Activated B cell treated with CpG ODN at 0.5 μM for 24 hours (primary cell): ENCODE measurements around the gene SLITRK1. TPM values are rescaled to one million over a fixed set of nuclear protein-coding genes. Genes with fewer than 3 reads are reported as not detected.

Experiments used
- ATAC-seq: fragments of 200-7000 bp; cut with Tn5 transposase; one replicate; pipeline ENCODE4 v1.10.0; 2021; ENCODE audit warnings: low read depth, mild to moderate bottlenecking, moderate library complexity
- CTCF ChIA-PET: fragments of 350-600 bp; sonication (Branson Sonifier 250); formaldehyde crosslinking; loops from one replicate; lab custom pipeline; 2021; ENCODE audit warnings: antibody characterized with exemption; lab: Charles Lee
- POLR2A ChIA-PET: fragments of 350-600 bp; sonication (Branson Sonifier 250); formaldehyde crosslinking; loops from one replicate; lab custom pipeline; 2021; ENCODE audit warnings: antibody characterized with exemption; lab: Charles Lee
- DNase-seq: peaks from one replicate; pipeline ENCODE4 v3.0.0; 2022
- H3K27ac Mint-ChIP-seq: one replicate; pipeline ENCODE4 v1.8.0; 2020; ENCODE audit warnings: mixed read lengths
- H3K27me3 Mint-ChIP-seq: one replicate; pipeline ENCODE4 v1.8.0; 2021; ENCODE audit warnings: mixed read lengths
- H3K36me3 Mint-ChIP-seq: one replicate; pipeline ENCODE4 v1.8.0; 2021; ENCODE audit warnings: low read depth, mixed read lengths
- H3K4me1 Mint-ChIP-seq: one replicate; pipeline ENCODE4 v1.8.0; 2021; ENCODE audit warnings: mixed read lengths
- H3K4me3 Mint-ChIP-seq: one replicate; pipeline ENCODE4 v1.8.0; 2020; ENCODE audit warnings: mild to moderate bottlenecking, mixed read lengths
- H3K9me3 Mint-ChIP-seq: one replicate; pipeline ENCODE4 v1.8.0; 2020; ENCODE audit warnings: mixed read lengths
- intact Hi-C: fragments of 100-400 bp; cut with micrococcal nuclease; formaldehyde crosslinking; loops from one replicate; pipeline ENCODE4 v1.15.1; 2024
- total RNA-seq: library from RNA; stranded (reverse); gene quantifications from 2 replicates; pipeline ENCODE4 v1.2.3, GENCODE V29; 2022
- TF ChIP-seq, protein P1 (sequence below): fragments of 200-600 bp; IDR thresholded peaks from one replicate; pipeline ENCODE4 v1.8.0; 2022; ENCODE audit warnings: antibody characterized with exemption, mild to moderate bottlenecking

SLITRK1 gene, protein sequence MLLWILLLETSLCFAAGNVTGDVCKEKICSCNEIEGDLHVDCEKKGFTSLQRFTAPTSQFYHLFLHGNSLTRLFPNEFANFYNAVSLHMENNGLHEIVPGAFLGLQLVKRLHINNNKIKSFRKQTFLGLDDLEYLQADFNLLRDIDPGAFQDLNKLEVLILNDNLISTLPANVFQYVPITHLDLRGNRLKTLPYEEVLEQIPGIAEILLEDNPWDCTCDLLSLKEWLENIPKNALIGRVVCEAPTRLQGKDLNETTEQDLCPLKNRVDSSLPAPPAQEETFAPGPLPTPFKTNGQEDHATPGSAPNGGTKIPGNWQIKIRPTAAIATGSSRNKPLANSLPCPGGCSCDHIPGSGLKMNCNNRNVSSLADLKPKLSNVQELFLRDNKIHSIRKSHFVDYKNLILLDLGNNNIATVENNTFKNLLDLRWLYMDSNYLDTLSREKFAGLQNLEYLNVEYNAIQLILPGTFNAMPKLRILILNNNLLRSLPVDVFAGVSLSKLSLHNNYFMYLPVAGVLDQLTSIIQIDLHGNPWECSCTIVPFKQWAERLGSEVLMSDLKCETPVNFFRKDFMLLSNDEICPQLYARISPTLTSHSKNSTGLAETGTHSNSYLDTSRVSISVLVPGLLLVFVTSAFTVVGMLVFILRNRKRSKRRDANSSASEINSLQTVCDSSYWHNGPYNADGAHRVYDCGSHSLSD
- total RNA-seq, result not detected in 2 replicates

DNA sequence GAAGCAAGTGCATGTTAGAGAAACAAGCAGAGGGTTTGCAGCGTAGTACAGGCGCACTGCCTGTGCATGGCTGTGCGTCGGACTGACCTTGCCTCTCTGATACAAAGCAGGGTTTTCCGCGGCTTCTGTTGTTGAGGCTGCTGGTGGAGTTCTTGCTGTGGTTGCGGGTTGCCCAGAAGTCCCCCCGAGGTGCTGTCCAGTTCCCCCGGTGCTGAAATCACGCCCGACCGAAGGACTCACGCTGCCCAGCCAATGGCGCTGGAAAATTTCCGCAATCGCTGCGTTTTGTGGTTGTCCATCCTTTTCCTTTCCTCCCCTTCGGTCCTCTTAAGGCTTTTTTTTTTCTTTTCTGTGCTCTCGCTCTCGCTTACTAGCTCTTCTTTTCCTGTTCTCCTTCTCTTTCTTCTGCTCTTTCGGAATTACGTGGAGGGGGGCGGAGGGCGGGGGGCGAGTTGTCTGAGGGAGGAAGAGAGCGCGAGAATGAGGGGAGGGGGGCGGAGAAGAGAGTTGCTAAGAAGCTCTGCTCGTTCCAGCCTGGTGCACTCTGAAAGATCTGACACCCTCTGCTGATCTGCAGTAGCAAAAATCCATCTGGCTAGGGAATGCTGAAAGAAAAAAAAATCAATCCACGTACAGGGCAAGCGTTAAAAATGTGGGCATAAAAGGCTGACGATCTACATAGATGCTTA is at the start of gene SLITRK1:
TSS of gene SLITRK1 (minus strand) at position 558 of the 689 bp plus-strand sequence. CDS start 967 bp downstream, outside the sequence.
- TF ChIP-seq, protein P1, sequence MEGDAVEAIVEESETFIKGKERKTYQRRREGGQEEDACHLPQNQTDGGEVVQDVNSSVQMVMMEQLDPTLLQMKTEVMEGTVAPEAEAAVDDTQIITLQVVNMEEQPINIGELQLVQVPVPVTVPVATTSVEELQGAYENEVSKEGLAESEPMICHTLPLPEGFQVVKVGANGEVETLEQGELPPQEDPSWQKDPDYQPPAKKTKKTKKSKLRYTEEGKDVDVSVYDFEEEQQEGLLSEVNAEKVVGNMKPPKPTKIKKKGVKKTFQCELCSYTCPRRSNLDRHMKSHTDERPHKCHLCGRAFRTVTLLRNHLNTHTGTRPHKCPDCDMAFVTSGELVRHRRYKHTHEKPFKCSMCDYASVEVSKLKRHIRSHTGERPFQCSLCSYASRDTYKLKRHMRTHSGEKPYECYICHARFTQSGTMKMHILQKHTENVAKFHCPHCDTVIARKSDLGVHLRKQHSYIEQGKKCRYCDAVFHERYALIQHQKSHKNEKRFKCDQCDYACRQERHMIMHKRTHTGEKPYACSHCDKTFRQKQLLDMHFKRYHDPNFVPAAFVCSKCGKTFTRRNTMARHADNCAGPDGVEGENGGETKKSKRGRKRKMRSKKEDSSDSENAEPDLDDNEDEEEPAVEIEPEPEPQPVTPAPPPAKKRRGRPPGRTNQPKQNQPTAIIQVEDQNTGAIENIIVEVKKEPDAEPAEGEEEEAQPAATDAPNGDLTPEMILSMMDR, result no peak
- no peak within 1 kb of the TSS for H3K27ac Mint-ChIP-seq
- CTCF ChIA-PET, result no interaction called here

GRCh38 chr13:83929157-83929556 is 46.9 kb upstream of the SLITRK1 start:
- Mint-ChIP-seq H3K27me3 (no peaks in the 10 kb centered on the region), H3K27ac (no peak overlapping the region), H3K4me1 (no peaks in the 10 kb centered on the region), H3K9me3 (peaks cover 13% of the 10 kb centered on the region), H3K4me3 (no peak overlapping the region), H3K36me3 (no peaks in the 10 kb centered on the region)
- TF ChIP-seq, protein P1, result no peak
- ATAC-seq (no peak), DNase-seq (no peak)
- ChIA-PET CTCF (no interaction called here), POLR2A (no interaction called here)
- intact Hi-C loops, result no loop called here

More for the DNA sequence above, at the start of gene SLITRK1:
- DNase-seq (no peak), ATAC-seq (no peak)
- H3K9me3 Mint-ChIP-seq, result peaks cover 4% of the 10 kb centered on the region
- no peaks in the 10 kb centered on the region for H3K36me3 Mint-ChIP-seq
- POLR2A ChIA-PET, result no interaction called here
- no peaks in the 10 kb centered on the region for H3K4me1 Mint-ChIP-seq
- no peak within 1 kb of the TSS for H3K4me3 Mint-ChIP-seq
- intact Hi-C loops, result no loop called here
- peaks cover 19% of the 10 kb centered on the region for H3K27me3 Mint-ChIP-seq

DNA sequence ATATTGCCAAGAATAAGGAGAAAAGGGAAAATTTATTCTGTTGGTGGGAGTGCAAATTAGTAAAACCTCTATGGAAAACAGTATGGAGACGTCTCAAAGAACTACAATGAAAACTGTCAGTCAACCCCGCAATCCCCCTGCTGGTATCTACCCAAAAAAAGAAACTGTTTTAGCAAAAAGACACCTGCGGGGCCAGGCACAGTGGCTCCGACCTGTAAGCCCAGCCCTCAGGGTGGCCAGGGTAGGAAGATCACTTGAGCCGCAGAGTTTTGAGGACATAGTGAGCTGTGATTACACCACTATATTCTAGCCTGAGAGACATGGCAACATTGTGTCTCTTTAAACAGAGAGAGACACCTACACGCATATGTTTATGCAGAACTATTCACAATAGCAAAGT is 37.5 kb upstream of the SLITRK1 start:
- Mint-ChIP-seq H3K4me3 (no peak overlapping the region), H3K4me1 (no peaks in the 10 kb centered on the region), H3K27me3 (no peaks in the 10 kb centered on the region), H3K27ac (no peak overlapping the region), H3K36me3 (no peaks in the 10 kb centered on the region), H3K9me3 (peaks cover 6% of the 10 kb centered on the region)
- ChIA-PET POLR2A (no interaction called here), CTCF (no interaction called here)
- intact Hi-C loops, result no loop called here
- TF ChIP-seq, protein P1, result no peak
- DNase-seq, result no peak
- no peak for ATAC-seq

- TF ChIP-seq, protein P1, result no peak
- Mint-ChIP-seq H3K27me3 (no peaks in the 10 kb centered on the region), H3K9me3 (peaks cover 6% of the 10 kb centered on the region), H3K4me3 (no peak overlapping the region), H3K27ac (no peak overlapping the region), H3K4me1 (no peaks in the 10 kb centered on the region), H3K36me3 (no peaks in the 10 kb centered on the region)
- DNase-seq, result no peak
- no peak for ATAC-seq
- ChIA-PET CTCF (no interaction called here), POLR2A (no interaction called here)
- intact Hi-C loops, result no loop called here
Measured at GRCh38 chr13:83914368-83914767, 32.1 kb upstream of the SLITRK1 start.
